K562 (cell line): ENCODE data around the gene PDE4D.

Experiments
- ATF7 ChIP-seq: fragments of 450-650 bp; IDR thresholded peaks from 2 replicates; pipeline ENCODE4 v1.7.1; 2014; ENCODE audit warnings: mild to moderate bottlenecking, moderate library complexity
- CREB1 ChIP-seq, 2 experiments: sonication (generic) in 1 of 2; formaldehyde crosslinking in 1 of 2; IDR thresholded peaks; 2 replicates each; pipeline versions ENCODE4 v1.6.1 to v1.8.0; 2012 to 2022; ENCODE audit warnings: inconsistent platforms in 1 of 2, mild to moderate bottlenecking in 1 of 2, missing genetic modification reagents in 1 of 2, moderate library complexity in 1 of 2
- ELF2 ChIP-seq: fragments of 250-450 bp; sonication (Bioruptor Pico); IDR thresholded peaks from 2 replicates; pipeline ENCODE4 v1.5.0; 2021; ENCODE audit warnings: mild to moderate bottlenecking
- ETV1 ChIP-seq: fragments of 450-650 bp; conservative IDR thresholded peaks from 2 replicates; pipeline ENCODE4 v1.6.1; 2016; ENCODE audit warnings: missing genetic modification characterization, control low read depth, low read depth, missing compliant biosample characterization
- GTF2F1 ChIP-seq: IDR thresholded peaks from 2 replicates; pipeline ENCODE4 v1.6.1; 2011; ENCODE audit warnings: low read depth, low read length, improper control_type of control experiment
- HMG20B ChIP-seq: fragments of 250-450 bp; sonication (Bioruptor Pico); IDR thresholded peaks from 2 replicates; pipeline ENCODE4 v1.5.0; 2021; ENCODE audit warnings: mild to moderate bottlenecking
- MAFK ChIP-seq: IDR thresholded peaks from 2 replicates; pipeline ENCODE4 v1.6.1; 2011; ENCODE audit warnings: low read length, improper control_type of control experiment
- SREBF2 ChIP-seq: sonication (generic); formaldehyde crosslinking; IDR thresholded peaks from 2 replicates; pipeline ENCODE4 v1.4.0; 2020; ENCODE audit warnings: mild to moderate bottlenecking, missing genetic modification reagents
- YY1 ChIP-seq, 3 experiments: IDR thresholded peaks; 2 replicates each; pipeline ENCODE4 v1.6.1; 2011; ENCODE audit warnings: low read length in 2 of 3, mild to moderate bottlenecking in 2 of 3, moderate library complexity in 2 of 3, borderline replicate concordance in 1 of 3, control low read depth in 1 of 3, low read depth in 1 of 3; ENCODE audit not compliant: insufficient read depth in 3 of 3, insufficient replicate concordance in 2 of 3, control insufficient read depth in 1 of 3, insufficient read length in 1 of 3; ENCODE audit errors: extremely low read depth in 1 of 3
- ZBTB8A ChIP-seq: fragments of 450-650 bp; IDR thresholded peaks from 2 replicates; pipeline ENCODE4 v1.6.1; 2018; ENCODE audit warnings: mild to moderate bottlenecking, moderate library complexity; ENCODE audit not compliant: partially characterized antibody
- ZZZ3 ChIP-seq: fragments of 450-650 bp; IDR thresholded peaks from 2 replicates; pipeline ENCODE4 v1.6.1; 2016; ENCODE audit warnings: antibody characterized with exemption, mild to moderate bottlenecking, moderate library complexity
- TF ChIP-seq, protein P1 (sequence below), 3 experiments: fragments of 200-800 bp in 1 of 3; fragments of 250-450 bp in 1 of 3; fragments of 450-650 bp in 1 of 3; sonication (Bioruptor Pico) in 1 of 3; sonication (Bioruptor generic) in 1 of 3; formaldehyde crosslinking in 1 of 3; IDR thresholded peaks; 2 replicates each; pipeline versions ENCODE4 v1.6.1 to v1.8.0; 2016 to 2022; ENCODE audit warnings: mild to moderate bottlenecking in 2 of 3, missing genetic modification characterization in 2 of 3, missing compliant biosample characterization in 1 of 3, moderate library complexity in 1 of 3
- TF ChIP-seq, protein P2 (sequence below), 2 experiments: fragments of 200-800 bp in 1 of 2; sonication (Bioruptor generic) in 1 of 2; sonication (generic) in 1 of 2; formaldehyde crosslinking in 1 of 2; IDR thresholded peaks in 1 of 2; conservative IDR thresholded peaks in 1 of 2; 2 replicates each; pipeline versions ENCODE4 v1.5.0 to v1.6.1; 2016 to 2020; ENCODE audit warnings: missing compliant biosample characterization in 1 of 2, missing genetic modification characterization in 1 of 2, missing genetic modification reagents in 1 of 2

GRCh38 chr5:59921816-59922215 is 28.3 kb upstream of the PDE4D start:
- TF ChIP-seq, protein P1, sequence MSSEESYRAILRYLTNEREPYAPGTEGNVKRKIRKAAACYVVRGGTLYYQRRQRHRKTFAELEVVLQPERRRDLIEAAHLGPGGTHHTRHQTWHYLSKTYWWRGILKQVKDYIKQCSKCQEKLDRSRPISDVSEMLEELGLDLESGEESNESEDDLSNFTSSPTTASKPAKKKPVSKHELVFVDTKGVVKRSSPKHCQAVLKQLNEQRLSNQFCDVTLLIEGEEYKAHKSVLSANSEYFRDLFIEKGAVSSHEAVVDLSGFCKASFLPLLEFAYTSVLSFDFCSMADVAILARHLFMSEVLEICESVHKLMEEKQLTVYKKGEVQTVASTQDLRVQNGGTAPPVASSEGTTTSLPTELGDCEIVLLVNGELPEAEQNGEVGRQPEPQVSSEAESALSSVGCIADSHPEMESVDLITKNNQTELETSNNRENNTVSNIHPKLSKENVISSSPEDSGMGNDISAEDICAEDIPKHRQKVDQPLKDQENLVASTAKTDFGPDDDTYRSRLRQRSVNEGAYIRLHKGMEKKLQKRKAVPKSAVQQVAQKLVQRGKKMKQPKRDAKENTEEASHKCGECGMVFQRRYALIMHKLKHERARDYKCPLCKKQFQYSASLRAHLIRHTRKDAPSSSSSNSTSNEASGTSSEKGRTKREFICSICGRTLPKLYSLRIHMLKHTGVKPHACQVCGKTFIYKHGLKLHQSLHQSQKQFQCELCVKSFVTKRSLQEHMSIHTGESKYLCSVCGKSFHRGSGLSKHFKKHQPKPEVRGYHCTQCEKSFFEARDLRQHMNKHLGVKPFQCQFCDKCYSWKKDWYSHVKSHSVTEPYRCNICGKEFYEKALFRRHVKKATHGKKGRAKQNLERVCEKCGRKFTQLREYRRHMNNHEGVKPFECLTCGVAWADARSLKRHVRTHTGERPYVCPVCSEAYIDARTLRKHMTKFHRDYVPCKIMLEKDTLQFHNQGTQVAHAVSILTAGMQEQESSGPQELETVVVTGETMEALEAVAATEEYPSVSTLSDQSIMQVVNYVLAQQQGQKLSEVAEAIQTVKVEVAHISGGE (CRISPR knock-in tag; IDR thresholded peaks at IDR 0.05), result no peak
- TF ChIP-seq, protein P2, sequence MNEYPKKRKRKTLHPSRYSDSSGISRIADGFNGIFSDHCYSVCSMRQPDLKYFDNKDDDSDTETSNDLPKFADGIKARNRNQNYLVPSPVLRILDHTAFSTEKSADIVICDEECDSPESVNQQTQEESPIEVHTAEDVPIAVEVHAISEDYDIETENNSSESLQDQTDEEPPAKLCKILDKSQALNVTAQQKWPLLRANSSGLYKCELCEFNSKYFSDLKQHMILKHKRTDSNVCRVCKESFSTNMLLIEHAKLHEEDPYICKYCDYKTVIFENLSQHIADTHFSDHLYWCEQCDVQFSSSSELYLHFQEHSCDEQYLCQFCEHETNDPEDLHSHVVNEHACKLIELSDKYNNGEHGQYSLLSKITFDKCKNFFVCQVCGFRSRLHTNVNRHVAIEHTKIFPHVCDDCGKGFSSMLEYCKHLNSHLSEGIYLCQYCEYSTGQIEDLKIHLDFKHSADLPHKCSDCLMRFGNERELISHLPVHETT (CRISPR knock-in tag; conservative IDR thresholded peaks at IDR 0.05 in 1 of 2, IDR thresholded peaks at IDR 0.05 in 1 of 2), result no peak
- no peak for TF ChIP-seq ZBTB8A
- no peak for TF ChIP-seq CREB1 (IDR thresholded peaks at IDR 0.05)
- no peak for TF ChIP-seq CREB1 (CRISPR knock-in tag; IDR thresholded peaks at IDR 0.05)
- no peak for TF ChIP-seq ZZZ3
- TF ChIP-seq ELF2 (CRISPR knock-in tag), result no peak
- TF ChIP-seq SREBF2 (CRISPR knock-in tag), result no peak
- TF ChIP-seq GTF2F1, result no peak
- no peak for TF ChIP-seq HMG20B (CRISPR knock-in tag)
- no peak for TF ChIP-seq YY1 (IDR thresholded peaks at IDR 0.05; ENCODE audit: borderline replicate concordance in 1 of 3, control insufficient read depth in 1 of 3, extremely low read depth in 1 of 3, insufficient read depth in 3 of 3, insufficient read length in 1 of 3, insufficient replicate concordance in 2 of 3, low read depth in 1 of 3, low read length in 2 of 3)
- no peak for TF ChIP-seq ATF7
- no peak for TF ChIP-seq MAFK
- TF ChIP-seq ETV1 (tag), result no peak
